HUES6 (cell line): ENCODE data around the gene GOLGA6L1.
"Not testable (repeated sequence)": the region's sequence is repeated elsewhere in the genome, so short reads cannot be mapped to it uniquely, and the experiment has no call there.

Experiments used
- H3K27ac ChIP-seq: 2 replicates; pipeline ENCODE4 v1.7.0; 2013; ENCODE audit warnings: low read depth, mild to moderate bottlenecking, low read length, inconsistent platforms
- H3K27me3 ChIP-seq: 2 replicates; pipeline ENCODE4 v1.6.1; 2013; ENCODE audit warnings: low read length; ENCODE audit not compliant: control insufficient read depth, insufficient read depth
- H3K36me3 ChIP-seq: 2 replicates; pipeline ENCODE4 v1.6.1; 2013; ENCODE audit warnings: low read length; ENCODE audit not compliant: control insufficient read depth, insufficient read depth
- H3K4me1 ChIP-seq: 2 replicates; pipeline ENCODE4 v1.6.1; 2013; ENCODE audit warnings: low read length; ENCODE audit not compliant: control insufficient read depth, insufficient read depth
- H3K4me3 ChIP-seq: 2 replicates; pipeline ENCODE4 v1.5.1; 2013; ENCODE audit warnings: low read depth, low read length
- H3K9ac ChIP-seq: one replicate; pipeline ENCODE4 v1.6.1; 2013; ENCODE audit warnings: mild to moderate bottlenecking, low read length
- H3K9me3 ChIP-seq: 2 replicates; pipeline ENCODE4 v1.6.1; 2013; ENCODE audit warnings: low read depth, low read length; ENCODE audit not compliant: control insufficient read depth, insufficient read depth

GOLGA6L1 gene

GRCh38 chr15:23081996-23082737 is 54.5 kb downstream of the GOLGA6L1 start:
- H3K27me3 ChIP-seq, H3K9ac ChIP-seq, H3K9me3 ChIP-seq, H3K27ac ChIP-seq, H3K4me3 ChIP-seq, H3K4me1 ChIP-seq, H3K36me3 ChIP-seq: not testable (repeated sequence)

GRCh38 chr15:23081271-23081670 is 55.4 kb downstream of the GOLGA6L1 start:
- Histone ChIP-seq H3K9me3 (no peaks in the 10 kb centered on the region), H3K27me3 (no peaks in the 10 kb centered on the region), H3K4me1 (no peaks in the 10 kb centered on the region), H3K4me3 (no peak overlapping the region), H3K36me3 (no peaks in the 10 kb centered on the region), H3K9ac (no peak overlapping the region), H3K27ac (no peak overlapping the region)

GRCh38 chr15:23079766-23080165 is 56.9 kb downstream of the GOLGA6L1 start:
- Histone ChIP-seq H3K27ac (no peak overlapping the region), H3K9ac (no peak overlapping the region), H3K27me3 (no peaks in the 10 kb centered on the region; the same call in 1 of the 2 replicates), H3K36me3 (no peaks in the 10 kb centered on the region), H3K9me3 (no peaks in the 10 kb centered on the region), H3K4me1 (no peaks in the 10 kb centered on the region), H3K4me3 (no peak overlapping the region)
